Upper lobe of left lung (tissue), 4 donors: ENCODE measurements around the gene SPG7.

Source experiments
- CTCF ChIP-seq, 6 experiments: fragments of 450-650 bp in 4 of 6; fragments of 200-600 bp in 2 of 6; sonication (generic) in 2 of 6; IDR thresholded peaks; one replicate each; pipeline ENCODE4 v1.5.1; 2016 to 2019; ENCODE audit warnings: antibody characterized with exemption in 6 of 6
- EP300 ChIP-seq, 4 donors: sonication (generic); formaldehyde crosslinking; IDR thresholded peaks; one replicate each; pipeline ENCODE4 v1.5.1; 2017; ENCODE audit warnings: antibody characterized with exemption in 4 of 4, control low read depth in 2 of 4
- POLR2A ChIP-seq, 4 donors: fragments of 450-650 bp; IDR thresholded peaks; one replicate each; pipeline ENCODE4 v1.5.1; 2016 to 2017; ENCODE audit warnings: antibody characterized with exemption in 4 of 4, mild to moderate bottlenecking in 2 of 4
- POLR2AphosphoS5 ChIP-seq, 2 donors: sonication (generic); formaldehyde crosslinking; IDR thresholded peaks; one replicate each; pipeline ENCODE4 v1.5.1; 2017; ENCODE audit warnings: antibody characterized with exemption in 2 of 2

- TF ChIP-seq CTCF (IDR thresholded peaks at IDR 0.05), result no peak
- no peak for TF ChIP-seq EP300 (IDR thresholded peaks at IDR 0.05)
- TF ChIP-seq POLR2A (IDR thresholded peaks at IDR 0.05), result no peak
- no peak for TF ChIP-seq POLR2AphosphoS5 (IDR thresholded peaks at IDR 0.05)
These were observed 33.6 kb downstream of the SPG7 start for GRCh38 chr16:89541792-89542191.
